HepG2 (cell line): ENCODE results near the gene NKD1. TPM values are rescaled to one million over a fixed set of nuclear protein-coding genes. Genes with fewer than 3 reads are reported as not detected.
A peak's percentile ranks its signal among the peaks of the same experiment; 100 is the strongest.

Experiments
- LCORL ChIP-seq, 2 experiments: fragments of 450-650 bp in 1 of 2; sonication (generic) in 1 of 2; formaldehyde crosslinking in 1 of 2; IDR thresholded peaks; 2 replicates each; pipeline versions ENCODE4 v1.5.0 to v1.6.1; 2017 to 2020; ENCODE audit warnings: antibody characterized with exemption in 1 of 2, missing genetic modification reagents in 1 of 2
- POLR2G ChIP-seq: fragments of 200-400 bp; formaldehyde crosslinking; IDR thresholded peaks from 2 replicates; pipeline ENCODE4 v1.6.1; 2018; ENCODE audit warnings: mild to moderate bottlenecking, low read depth, low read length, moderate library complexity
- ZNF101 ChIP-seq: sonication (generic); formaldehyde crosslinking; IDR thresholded peaks from 2 replicates; pipeline ENCODE4 v1.4.0; 2020; ENCODE audit warnings: mild to moderate bottlenecking, low read depth, missing genetic modification reagents, borderline replicate concordance
- ZNF230 ChIP-seq: sonication (generic); formaldehyde crosslinking; IDR thresholded peaks from 2 replicates; pipeline ENCODE4 v1.4.0; 2020; ENCODE audit warnings: mild to moderate bottlenecking, missing genetic modification reagents
- ZNF496 ChIP-seq: sonication (generic); formaldehyde crosslinking; IDR thresholded peaks from 2 replicates; pipeline ENCODE4 v1.8.1; 2023; ENCODE audit warnings: mild to moderate bottlenecking, moderate library complexity, missing genetic modification reagents; ENCODE audit not compliant: insufficient replicate concordance
- ZNF607 ChIP-seq: sonication (generic); formaldehyde crosslinking; IDR thresholded peaks from 2 replicates; pipeline ENCODE4 v1.5.1; 2020; ENCODE audit warnings: missing genetic modification reagents, mild to moderate bottlenecking, borderline replicate concordance
- polyA plus RNA-seq, 8 experiments: library from polyadenylated mRNA; depleted of rRNA in 3 of 8; stranded (reverse) in 7 of 8; unstranded in 1 of 8; fragments of >200 nt; fragmentation: Illumina TruSeq in 4 of 8; extraction: Trizol in 4 of 8; gene quantifications; 2 replicates each; pipeline versions ENCODE4 v1.2.1 to v1.2.3, GENCODE V29; 2011 to 2016; ENCODE audit warnings: low read depth in 4 of 8, missing spikeins in 1 of 8, mixed read lengths in 1 of 8; ENCODE audit not compliant: insufficient read depth in 1 of 8
- total RNA-seq, 5 experiments: library from RNA; depleted of rRNA; stranded (reverse); fragments of >200 nt; fragmentation: Illumina TruSeq; extraction: Trizol; gene quantifications; 2 replicates each; pipeline ENCODE4 v1.2.3, GENCODE V29; 2016; ENCODE audit warnings: low read depth in 1 of 5
- TF ChIP-seq, protein P1 (sequence below): sonication (generic); formaldehyde crosslinking; IDR thresholded peaks from 2 replicates; pipeline ENCODE4 v1.5.1; 2020; ENCODE audit warnings: mild to moderate bottlenecking, missing genetic modification reagents, borderline replicate concordance
- TF ChIP-seq, protein P2 (sequence below): sonication (generic); formaldehyde crosslinking; IDR thresholded peaks from 2 replicates; pipeline ENCODE4 v1.5.1; 2020; ENCODE audit warnings: mild to moderate bottlenecking, missing genetic modification reagents, moderate library complexity
- TF ChIP-seq, protein P3 (sequence below): IDR thresholded peaks from 2 replicates; pipeline ENCODE4 v1.6.1; 2016; ENCODE audit warnings: low read depth, borderline replicate concordance
- TF ChIP-seq, protein P4 (sequence below): sonication (generic); formaldehyde crosslinking; IDR thresholded peaks from 2 replicates; pipeline ENCODE4 v1.4.0; 2020; ENCODE audit warnings: missing genetic modification reagents
- TF ChIP-seq, protein P5 (sequence below): sonication (generic); formaldehyde crosslinking; IDR thresholded peaks from 2 replicates; pipeline ENCODE4 v1.4.0; 2020; ENCODE audit warnings: missing genetic modification reagents
- TF ChIP-seq, protein P6 (sequence below): IDR thresholded peaks from 2 replicates; pipeline ENCODE4 v1.6.1; 2016

The NKD1 gene
- total and polyA plus RNA-seq, 2 of the 13 experiments (the other 11 are each of a cell fraction or from before 2014, with no cell fraction given), result 70.4 to 121 TPM

DNA sequence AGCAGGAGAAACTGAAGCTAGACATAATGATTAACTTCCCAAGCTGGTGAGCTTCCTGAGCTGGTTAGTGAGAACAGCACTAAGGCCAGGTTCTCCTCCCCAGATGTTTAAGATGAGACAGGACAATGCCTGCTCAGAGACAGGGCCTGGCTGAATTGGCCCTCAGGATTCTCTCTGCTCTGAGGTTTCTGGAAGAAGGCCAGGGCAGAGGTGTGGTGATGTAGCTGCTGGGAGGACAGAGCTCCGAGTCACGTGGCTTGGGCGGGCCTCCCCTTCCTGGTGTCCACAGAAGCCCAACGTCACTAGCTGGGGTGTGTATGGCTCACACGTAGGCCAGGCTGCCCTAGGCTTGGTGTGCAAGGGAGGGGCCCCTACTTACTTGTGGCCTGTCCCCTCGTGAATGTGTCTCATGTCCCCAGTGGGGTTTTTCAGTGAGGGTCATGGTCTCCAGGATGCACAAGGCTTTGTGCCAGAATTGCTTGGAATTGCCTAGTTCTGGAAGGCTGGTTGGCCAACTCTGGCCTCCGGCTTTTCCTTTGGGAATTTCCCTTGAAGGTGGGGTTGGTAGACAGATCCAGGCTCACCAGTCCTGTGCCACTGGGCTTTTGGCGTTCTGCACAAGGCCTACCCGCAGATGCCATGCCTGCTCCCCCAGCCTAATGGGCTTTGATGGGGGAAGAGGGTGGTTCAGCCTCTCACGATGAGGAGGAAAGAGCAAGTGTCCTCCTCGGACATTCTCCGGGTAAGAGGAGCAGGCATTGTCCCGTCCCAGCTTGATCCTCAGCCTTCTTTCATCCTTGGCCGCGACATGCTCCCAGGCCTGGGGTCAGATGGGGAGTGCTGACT lies 148.6 kb downstream of the NKD1 start (continued):
- TF ChIP-seq, protein P1, sequence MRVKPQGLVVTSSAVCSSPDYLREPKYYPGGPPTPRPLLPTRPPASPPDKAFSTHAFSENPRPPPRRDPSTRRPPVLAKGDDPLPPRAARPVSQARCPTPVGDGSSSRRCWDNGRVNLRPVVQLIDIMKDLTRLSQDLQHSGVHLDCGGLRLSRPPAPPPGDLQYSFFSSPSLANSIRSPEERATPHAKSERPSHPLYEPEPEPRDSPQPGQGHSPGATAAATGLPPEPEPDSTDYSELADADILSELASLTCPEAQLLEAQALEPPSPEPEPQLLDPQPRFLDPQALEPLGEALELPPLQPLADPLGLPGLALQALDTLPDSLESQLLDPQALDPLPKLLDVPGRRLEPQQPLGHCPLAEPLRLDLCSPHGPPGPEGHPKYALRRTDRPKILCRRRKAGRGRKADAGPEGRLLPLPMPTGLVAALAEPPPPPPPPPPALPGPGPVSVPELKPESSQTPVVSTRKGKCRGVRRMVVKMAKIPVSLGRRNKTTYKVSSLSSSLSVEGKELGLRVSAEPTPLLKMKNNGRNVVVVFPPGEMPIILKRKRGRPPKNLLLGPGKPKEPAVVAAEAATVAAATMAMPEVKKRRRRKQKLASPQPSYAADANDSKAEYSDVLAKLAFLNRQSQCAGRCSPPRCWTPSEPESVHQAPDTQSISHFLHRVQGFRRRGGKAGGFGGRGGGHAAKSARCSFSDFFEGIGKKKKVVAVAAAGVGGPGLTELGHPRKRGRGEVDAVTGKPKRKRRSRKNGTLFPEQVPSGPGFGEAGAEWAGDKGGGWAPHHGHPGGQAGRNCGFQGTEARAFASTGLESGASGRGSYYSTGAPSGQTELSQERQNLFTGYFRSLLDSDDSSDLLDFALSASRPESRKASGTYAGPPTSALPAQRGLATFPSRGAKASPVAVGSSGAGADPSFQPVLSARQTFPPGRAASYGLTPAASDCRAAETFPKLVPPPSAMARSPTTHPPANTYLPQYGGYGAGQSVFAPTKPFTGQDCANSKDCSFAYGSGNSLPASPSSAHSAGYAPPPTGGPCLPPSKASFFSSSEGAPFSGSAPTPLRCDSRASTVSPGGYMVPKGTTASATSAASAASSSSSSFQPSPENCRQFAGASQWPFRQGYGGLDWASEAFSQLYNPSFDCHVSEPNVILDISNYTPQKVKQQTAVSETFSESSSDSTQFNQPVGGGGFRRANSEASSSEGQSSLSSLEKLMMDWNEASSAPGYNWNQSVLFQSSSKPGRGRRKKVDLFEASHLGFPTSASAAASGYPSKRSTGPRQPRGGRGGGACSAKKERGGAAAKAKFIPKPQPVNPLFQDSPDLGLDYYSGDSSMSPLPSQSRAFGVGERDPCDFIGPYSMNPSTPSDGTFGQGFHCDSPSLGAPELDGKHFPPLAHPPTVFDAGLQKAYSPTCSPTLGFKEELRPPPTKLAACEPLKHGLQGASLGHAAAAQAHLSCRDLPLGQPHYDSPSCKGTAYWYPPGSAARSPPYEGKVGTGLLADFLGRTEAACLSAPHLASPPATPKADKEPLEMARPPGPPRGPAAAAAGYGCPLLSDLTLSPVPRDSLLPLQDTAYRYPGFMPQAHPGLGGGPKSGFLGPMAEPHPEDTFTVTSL, result no peak
- TF ChIP-seq ZNF101 (CRISPR knock-in tag), result no peak
- TF ChIP-seq, protein P2, sequence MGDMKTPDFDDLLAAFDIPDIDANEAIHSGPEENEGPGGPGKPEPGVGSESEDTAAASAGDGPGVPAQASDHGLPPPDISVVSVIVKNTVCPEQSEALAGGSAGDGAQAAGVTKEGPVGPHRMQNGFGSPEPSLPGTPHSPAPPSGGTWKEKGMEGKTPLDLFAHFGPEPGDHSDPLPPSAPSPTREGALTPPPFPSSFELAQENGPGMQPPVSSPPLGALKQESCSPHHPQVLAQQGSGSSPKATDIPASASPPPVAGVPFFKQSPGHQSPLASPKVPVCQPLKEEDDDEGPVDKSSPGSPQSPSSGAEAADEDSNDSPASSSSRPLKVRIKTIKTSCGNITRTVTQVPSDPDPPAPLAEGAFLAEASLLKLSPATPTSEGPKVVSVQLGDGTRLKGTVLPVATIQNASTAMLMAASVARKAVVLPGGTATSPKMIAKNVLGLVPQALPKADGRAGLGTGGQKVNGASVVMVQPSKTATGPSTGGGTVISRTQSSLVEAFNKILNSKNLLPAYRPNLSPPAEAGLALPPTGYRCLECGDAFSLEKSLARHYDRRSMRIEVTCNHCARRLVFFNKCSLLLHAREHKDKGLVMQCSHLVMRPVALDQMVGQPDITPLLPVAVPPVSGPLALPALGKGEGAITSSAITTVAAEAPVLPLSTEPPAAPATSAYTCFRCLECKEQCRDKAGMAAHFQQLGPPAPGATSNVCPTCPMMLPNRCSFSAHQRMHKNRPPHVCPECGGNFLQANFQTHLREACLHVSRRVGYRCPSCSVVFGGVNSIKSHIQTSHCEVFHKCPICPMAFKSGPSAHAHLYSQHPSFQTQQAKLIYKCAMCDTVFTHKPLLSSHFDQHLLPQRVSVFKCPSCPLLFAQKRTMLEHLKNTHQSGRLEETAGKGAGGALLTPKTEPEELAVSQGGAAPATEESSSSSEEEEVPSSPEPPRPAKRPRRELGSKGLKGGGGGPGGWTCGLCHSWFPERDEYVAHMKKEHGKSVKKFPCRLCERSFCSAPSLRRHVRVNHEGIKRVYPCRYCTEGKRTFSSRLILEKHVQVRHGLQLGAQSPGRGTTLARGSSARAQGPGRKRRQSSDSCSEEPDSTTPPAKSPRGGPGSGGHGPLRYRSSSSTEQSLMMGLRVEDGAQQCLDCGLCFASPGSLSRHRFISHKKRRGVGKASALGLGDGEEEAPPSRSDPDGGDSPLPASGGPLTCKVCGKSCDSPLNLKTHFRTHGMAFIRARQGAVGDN (CRISPR knock-in tag), result peak; percentile 85
- TF ChIP-seq, protein P3, sequence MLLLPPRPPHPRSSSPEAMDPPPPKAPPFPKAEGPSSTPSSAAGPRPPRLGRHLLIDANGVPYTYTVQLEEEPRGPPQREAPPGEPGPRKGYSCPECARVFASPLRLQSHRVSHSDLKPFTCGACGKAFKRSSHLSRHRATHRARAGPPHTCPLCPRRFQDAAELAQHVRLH, result no peak
- TF ChIP-seq ZNF230 (CRISPR knock-in tag), result no peak
- no peak for TF ChIP-seq ZNF496 (CRISPR knock-in tag)
- TF ChIP-seq, protein P4, sequence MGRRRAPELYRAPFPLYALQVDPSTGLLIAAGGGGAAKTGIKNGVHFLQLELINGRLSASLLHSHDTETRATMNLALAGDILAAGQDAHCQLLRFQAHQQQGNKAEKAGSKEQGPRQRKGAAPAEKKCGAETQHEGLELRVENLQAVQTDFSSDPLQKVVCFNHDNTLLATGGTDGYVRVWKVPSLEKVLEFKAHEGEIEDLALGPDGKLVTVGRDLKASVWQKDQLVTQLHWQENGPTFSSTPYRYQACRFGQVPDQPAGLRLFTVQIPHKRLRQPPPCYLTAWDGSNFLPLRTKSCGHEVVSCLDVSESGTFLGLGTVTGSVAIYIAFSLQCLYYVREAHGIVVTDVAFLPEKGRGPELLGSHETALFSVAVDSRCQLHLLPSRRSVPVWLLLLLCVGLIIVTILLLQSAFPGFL (CRISPR knock-in tag), result no peak
- TF ChIP-seq, protein P5, sequence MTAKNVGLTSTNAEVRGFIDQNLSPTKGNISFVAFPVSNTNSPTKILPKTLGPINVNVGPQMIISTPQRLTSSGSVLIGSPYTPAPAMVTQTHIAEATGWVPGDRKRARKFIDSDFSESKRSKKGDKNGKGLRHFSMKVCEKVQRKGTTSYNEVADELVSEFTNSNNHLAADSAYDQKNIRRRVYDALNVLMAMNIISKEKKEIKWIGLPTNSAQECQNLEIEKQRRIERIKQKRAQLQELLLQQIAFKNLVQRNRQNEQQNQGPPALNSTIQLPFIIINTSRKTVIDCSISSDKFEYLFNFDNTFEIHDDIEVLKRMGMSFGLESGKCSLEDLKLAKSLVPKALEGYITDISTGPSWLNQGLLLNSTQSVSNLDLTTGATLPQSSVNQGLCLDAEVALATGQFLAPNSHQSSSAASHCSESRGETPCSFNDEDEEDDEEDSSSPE (CRISPR knock-in tag), result 0 out of 2 replicates have a peak, but pooled peaks have one; percentile 19
- TF ChIP-seq ZNF607 (CRISPR knock-in tag), result no peak
- TF ChIP-seq POLR2G, result no peak; the same call in 1 of the 2 replicates
- TF ChIP-seq LCORL (IDR thresholded peaks at IDR 0.05), result no peak
- no peak for TF ChIP-seq LCORL (CRISPR knock-in tag; IDR thresholded peaks at IDR 0.05)
- TF ChIP-seq, protein P6, sequence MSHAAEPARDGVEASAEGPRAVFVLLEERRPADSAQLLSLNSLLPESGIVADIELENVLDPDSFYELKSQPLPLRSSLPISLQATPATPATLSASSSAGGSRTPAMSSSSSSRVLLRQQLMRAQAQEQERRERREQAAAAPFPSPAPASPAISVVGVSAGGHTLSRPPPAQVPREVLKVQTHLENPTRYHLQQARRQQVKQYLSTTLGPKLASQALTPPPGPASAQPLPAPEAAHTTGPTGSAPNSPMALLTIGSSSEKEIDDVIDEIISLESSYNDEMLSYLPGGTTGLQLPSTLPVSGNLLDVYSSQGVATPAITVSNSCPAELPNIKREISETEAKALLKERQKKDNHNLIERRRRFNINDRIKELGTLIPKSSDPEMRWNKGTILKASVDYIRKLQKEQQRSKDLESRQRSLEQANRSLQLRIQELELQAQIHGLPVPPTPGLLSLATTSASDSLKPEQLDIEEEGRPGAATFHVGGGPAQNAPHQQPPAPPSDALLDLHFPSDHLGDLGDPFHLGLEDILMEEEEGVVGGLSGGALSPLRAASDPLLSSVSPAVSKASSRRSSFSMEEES (CRISPR knock-in tag), result peak; percentile 67
